Measurements from ENCODE around the gene MFNG. TPM values are rescaled to one million over a fixed set of nuclear protein-coding genes. Genes with fewer than 3 reads are reported as not detected.

Gene MFNG
- total RNA-seq, 1 donor from 2014 or later: 1.5 TPM

- no peak for DNase-seq (ENCODE audit: extremely low spot score, unreplicated experiment)
- Mint-ChIP-seq H3K27me3 (ENCODE audit: unreplicated experiment) (no peaks in the 10 kb centered on the region), H3K4me1 (ENCODE audit: unreplicated experiment) (peaks cover 46% of the 10 kb centered on the region), H3K4me3 (ENCODE audit: unreplicated experiment) (peak overlapping the region; percentile 10), H3K9me3 (ENCODE audit: unreplicated experiment) (no peaks in the 10 kb centered on the region), H3K27ac (ENCODE audit: unreplicated experiment) (peak overlapping the region; percentile 65), H3K36me3 (ENCODE audit: unreplicated experiment) (peaks cover 15% of the 10 kb centered on the region)
- TF ChIP-seq, protein P1, sequence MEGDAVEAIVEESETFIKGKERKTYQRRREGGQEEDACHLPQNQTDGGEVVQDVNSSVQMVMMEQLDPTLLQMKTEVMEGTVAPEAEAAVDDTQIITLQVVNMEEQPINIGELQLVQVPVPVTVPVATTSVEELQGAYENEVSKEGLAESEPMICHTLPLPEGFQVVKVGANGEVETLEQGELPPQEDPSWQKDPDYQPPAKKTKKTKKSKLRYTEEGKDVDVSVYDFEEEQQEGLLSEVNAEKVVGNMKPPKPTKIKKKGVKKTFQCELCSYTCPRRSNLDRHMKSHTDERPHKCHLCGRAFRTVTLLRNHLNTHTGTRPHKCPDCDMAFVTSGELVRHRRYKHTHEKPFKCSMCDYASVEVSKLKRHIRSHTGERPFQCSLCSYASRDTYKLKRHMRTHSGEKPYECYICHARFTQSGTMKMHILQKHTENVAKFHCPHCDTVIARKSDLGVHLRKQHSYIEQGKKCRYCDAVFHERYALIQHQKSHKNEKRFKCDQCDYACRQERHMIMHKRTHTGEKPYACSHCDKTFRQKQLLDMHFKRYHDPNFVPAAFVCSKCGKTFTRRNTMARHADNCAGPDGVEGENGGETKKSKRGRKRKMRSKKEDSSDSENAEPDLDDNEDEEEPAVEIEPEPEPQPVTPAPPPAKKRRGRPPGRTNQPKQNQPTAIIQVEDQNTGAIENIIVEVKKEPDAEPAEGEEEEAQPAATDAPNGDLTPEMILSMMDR (IDR thresholded peaks at IDR 0.05): no peak
These were observed 23.1 kb upstream of the MFNG start for GRCh38 chr22:37509059-37509860.

GRCh38 chr22:37508431-37508992 is 22.3 kb upstream of the MFNG start:
- H3K4me1 Mint-ChIP-seq (ENCODE audit: unreplicated experiment): peaks cover 42% of the 10 kb centered on the region

DNA sequence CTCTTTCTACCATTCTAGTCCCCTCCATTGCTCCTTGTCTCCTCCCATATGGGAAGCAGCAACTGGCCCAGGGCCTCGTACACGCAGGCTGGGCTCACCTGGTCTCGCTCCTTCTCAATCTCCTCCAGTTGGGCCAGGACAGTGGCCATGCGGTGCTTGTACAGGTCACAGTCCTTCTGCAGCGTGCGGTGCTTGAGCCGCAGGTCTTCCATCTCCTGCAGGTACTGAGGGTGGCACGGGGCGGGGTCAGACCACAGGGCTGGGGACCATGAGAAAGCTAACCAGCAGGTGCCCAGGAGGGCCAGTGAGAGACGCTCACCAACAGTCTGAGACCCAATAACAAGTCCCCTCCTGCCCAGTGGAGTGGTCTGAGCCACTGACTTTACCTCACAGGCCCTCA is 21.5 kb upstream of the MFNG start:
- Mint-ChIP-seq H3K9me3 (ENCODE audit: unreplicated experiment) (no peaks in the 10 kb centered on the region), H3K36me3 (ENCODE audit: unreplicated experiment) (peaks cover 16% of the 10 kb centered on the region), H3K27ac (ENCODE audit: unreplicated experiment) (no peak overlapping the region), H3K4me1 (ENCODE audit: unreplicated experiment) (peaks cover 37% of the 10 kb centered on the region), H3K27me3 (ENCODE audit: unreplicated experiment) (no peaks in the 10 kb centered on the region), H3K4me3 (ENCODE audit: unreplicated experiment) (no peak overlapping the region)
- no peak for DNase-seq (ENCODE audit: extremely low spot score, unreplicated experiment)
- TF ChIP-seq, protein P1 (IDR thresholded peaks at IDR 0.05): no peak

More at GRCh38 chr22:37508431-37508992, 22.3 kb upstream of the MFNG start:
- H3K27ac Mint-ChIP-seq (ENCODE audit: unreplicated experiment): peak overlapping the region; percentile 65
- H3K4me3 Mint-ChIP-seq (ENCODE audit: unreplicated experiment): peak overlapping the region; percentile 10
- TF ChIP-seq, protein P1 (IDR thresholded peaks at IDR 0.05): no peak
- H3K9me3 Mint-ChIP-seq (ENCODE audit: unreplicated experiment): no peaks in the 10 kb centered on the region
- DNase-seq (ENCODE audit: extremely low spot score, unreplicated experiment): no peak
- no peaks in the 10 kb centered on the region for H3K27me3 Mint-ChIP-seq (ENCODE audit: unreplicated experiment)
- H3K36me3 Mint-ChIP-seq (ENCODE audit: unreplicated experiment): peaks cover 14% of the 10 kb centered on the region

DNA sequence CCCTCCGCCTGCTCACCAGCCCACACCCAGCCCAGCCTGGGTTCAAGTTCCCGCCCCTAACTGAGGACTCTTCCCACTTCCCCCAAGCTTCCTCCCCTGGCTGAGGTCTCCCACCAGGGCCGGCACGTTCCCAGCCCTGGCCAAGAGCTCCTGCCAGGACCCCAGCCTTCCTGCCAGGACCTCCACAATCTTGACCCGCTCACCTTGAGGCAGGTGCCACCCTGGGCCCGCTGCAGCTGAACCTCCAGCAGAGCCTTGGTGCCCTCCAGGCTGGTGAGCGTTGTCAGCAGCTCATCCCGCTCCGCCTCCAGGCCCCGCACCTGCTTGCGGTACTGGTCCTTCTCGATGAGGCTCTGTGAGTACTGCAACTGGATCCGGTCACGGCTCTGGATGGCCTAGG is 19.8 kb upstream of the MFNG start:
- Mint-ChIP-seq H3K27me3 (ENCODE audit: unreplicated experiment) (no peaks in the 10 kb centered on the region), H3K36me3 (ENCODE audit: unreplicated experiment) (peaks cover 13% of the 10 kb centered on the region), H3K27ac (ENCODE audit: unreplicated experiment) (peak overlapping the region; percentile 7), H3K4me3 (ENCODE audit: unreplicated experiment) (no peak overlapping the region), H3K9me3 (ENCODE audit: unreplicated experiment) (no peaks in the 10 kb centered on the region), H3K4me1 (ENCODE audit: unreplicated experiment) (peaks cover 40% of the 10 kb centered on the region)
- TF ChIP-seq, protein P1 (IDR thresholded peaks at IDR 0.05): no peak
- DNase-seq (ENCODE audit: extremely low spot score, unreplicated experiment): no peak

- H3K27ac Mint-ChIP-seq (ENCODE audit: unreplicated experiment): no peak overlapping the region
- DNase-seq (ENCODE audit: extremely low spot score, unreplicated experiment): no peak
- H3K36me3 Mint-ChIP-seq (ENCODE audit: unreplicated experiment): peaks cover 15% of the 10 kb centered on the region
- no peaks in the 10 kb centered on the region for H3K27me3 Mint-ChIP-seq (ENCODE audit: unreplicated experiment)
- H3K4me3 Mint-ChIP-seq (ENCODE audit: unreplicated experiment): no peak overlapping the region
- H3K4me1 Mint-ChIP-seq (ENCODE audit: unreplicated experiment): peaks cover 40% of the 10 kb centered on the region
- no peaks in the 10 kb centered on the region for H3K9me3 Mint-ChIP-seq (ENCODE audit: unreplicated experiment)
- TF ChIP-seq, protein P1 (IDR thresholded peaks at IDR 0.05): no peak
These were observed 19.4 kb upstream of the MFNG start for GRCh38 chr22:37505565-37505964.

Data from osteocyte (in vitro differentiated cells).